Right renal cortex interstitium (tissue), 3 donors: ENCODE data around the gene CEP112. TPM values are rescaled to one million over a fixed set of nuclear protein-coding genes. Genes with fewer than 3 reads are reported as not detected.
"Not testable (repeated sequence)": the region's sequence is repeated elsewhere in the genome, so short reads cannot be mapped to it uniquely, and the experiment has no call there.

Experiments used
- DNase-seq, 3 donors: peaks; one replicate each; pipeline ENCODE4 v3.0.0-alpha.2; 2013; ENCODE audit warnings: low read depth in 3 of 3, low spot score in 2 of 3
- polyA plus RNA-seq, 3 donors: library from polyadenylated mRNA; unstranded; fragments of 120-200 nt; gene quantifications; one replicate each; pipeline ENCODE4 v1.2.1, GENCODE V29; 2013; ENCODE audit not compliant: insufficient read length in 3 of 3

CEP112 gene
- polyA plus RNA-seq, 3 donors: 14.2 to 18.5 (median 17.7) TPM

- no peak for DNase-seq
Observed at GRCh38 chr17:65699459-65699858, 492.5 kb downstream of the CEP112 start.

GRCh38 chr17:65698381-65699061 lies 493.4 kb downstream of the CEP112 start:
- DNase-seq: no peak

- no peak for DNase-seq
Observed at GRCh38 chr17:65697661-65698060, 494.3 kb downstream of the CEP112 start.

- no peak for DNase-seq
Observed at GRCh38 chr17:65696739-65697394, 495.1 kb downstream of the CEP112 start.

GRCh38 chr17:65694601-65695000 lies 497.3 kb downstream of the CEP112 start:
- no peak for DNase-seq

- DNase-seq: no peak
Observed at GRCh38 chr17:65690626-65691310, 501.2 kb downstream of the CEP112 start.

GRCh38 chr17:65688307-65688706 lies 503.6 kb downstream of the CEP112 start:
- no peak for DNase-seq

- DNase-seq: no peak
Observed at GRCh38 chr17:65685110-65685509, 506.8 kb downstream of the CEP112 start.

GRCh38 chr17:65684631-65685030 lies 507.3 kb downstream of the CEP112 start:
- no peak for DNase-seq

- DNase-seq: no peak
Observed at GRCh38 chr17:65683428-65683827, 508.5 kb downstream of the CEP112 start.

GRCh38 chr17:65681763-65682162 lies 510.2 kb downstream of the CEP112 start:
- not testable (repeated sequence) for DNase-seq

GRCh38 chr17:65679165-65679845 lies 512.6 kb downstream of the CEP112 start:
- DNase-seq: no peak

GRCh38 chr17:65678546-65678945 lies 513.4 kb downstream of the CEP112 start:
- DNase-seq: no peak

- DNase-seq: no peak
Observed at GRCh38 chr17:65677932-65678331, 514.0 kb downstream of the CEP112 start.

- DNase-seq: no peak
Observed at GRCh38 chr17:65674246-65675045, 517.5 kb downstream of the CEP112 start.

GRCh38 chr17:65670667-65671371 lies 521.1 kb downstream of the CEP112 start:
- no peak for DNase-seq

GRCh38 chr17:65668211-65668610 lies 523.7 kb downstream of the CEP112 start:
- no peak for DNase-seq

- DNase-seq: no peak
Observed at GRCh38 chr17:65667656-65668055, 524.3 kb downstream of the CEP112 start.

- DNase-seq: no peak
Observed at GRCh38 chr17:65666876-65667321, 525.0 kb downstream of the CEP112 start.

- no peak for DNase-seq
Observed at GRCh38 chr17:65665966-65666365, 526.0 kb downstream of the CEP112 start.
